Panc1 (cell line): ENCODE data around the gene UROC1.

ENCODE experiments used
- POLR2AphosphoS5 ChIP-seq: IDR thresholded peaks from 2 replicates; pipeline ENCODE4 v1.6.1; 2012; ENCODE audit warnings: mild to moderate bottlenecking, low read depth, low read length, moderate library complexity
- TF ChIP-seq, protein P1 (sequence below): fragments of 450-650 bp; IDR thresholded peaks from 2 replicates; pipeline ENCODE4 v1.5.1; 2017; ENCODE audit warnings: mild to moderate bottlenecking

DNA sequence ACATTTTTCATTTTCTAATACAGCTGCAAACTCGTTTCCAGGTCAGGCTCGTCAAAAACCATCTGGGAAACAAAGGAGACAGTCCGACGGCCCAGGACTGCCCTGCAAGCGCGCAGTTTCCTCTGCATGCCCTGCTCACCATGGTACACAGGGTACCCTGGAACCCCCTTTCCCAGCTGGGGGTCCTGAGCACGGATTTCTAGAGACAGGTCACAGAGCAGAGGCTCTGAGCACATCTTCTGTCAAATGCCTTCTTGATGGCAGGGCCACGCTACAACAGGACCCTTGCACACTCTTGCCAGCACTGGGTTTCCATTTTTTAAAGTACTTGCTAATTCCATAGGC lies 50.0 kb downstream of the UROC1 start:
- TF ChIP-seq, protein P1, sequence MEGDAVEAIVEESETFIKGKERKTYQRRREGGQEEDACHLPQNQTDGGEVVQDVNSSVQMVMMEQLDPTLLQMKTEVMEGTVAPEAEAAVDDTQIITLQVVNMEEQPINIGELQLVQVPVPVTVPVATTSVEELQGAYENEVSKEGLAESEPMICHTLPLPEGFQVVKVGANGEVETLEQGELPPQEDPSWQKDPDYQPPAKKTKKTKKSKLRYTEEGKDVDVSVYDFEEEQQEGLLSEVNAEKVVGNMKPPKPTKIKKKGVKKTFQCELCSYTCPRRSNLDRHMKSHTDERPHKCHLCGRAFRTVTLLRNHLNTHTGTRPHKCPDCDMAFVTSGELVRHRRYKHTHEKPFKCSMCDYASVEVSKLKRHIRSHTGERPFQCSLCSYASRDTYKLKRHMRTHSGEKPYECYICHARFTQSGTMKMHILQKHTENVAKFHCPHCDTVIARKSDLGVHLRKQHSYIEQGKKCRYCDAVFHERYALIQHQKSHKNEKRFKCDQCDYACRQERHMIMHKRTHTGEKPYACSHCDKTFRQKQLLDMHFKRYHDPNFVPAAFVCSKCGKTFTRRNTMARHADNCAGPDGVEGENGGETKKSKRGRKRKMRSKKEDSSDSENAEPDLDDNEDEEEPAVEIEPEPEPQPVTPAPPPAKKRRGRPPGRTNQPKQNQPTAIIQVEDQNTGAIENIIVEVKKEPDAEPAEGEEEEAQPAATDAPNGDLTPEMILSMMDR = no peak
- TF ChIP-seq POLR2AphosphoS5 = no peak
